GF-D8 (cell line): ENCODE data around the gene MARCHF9.

ENCODE experiments used
- DNase-seq: peaks from one replicate; lab custom pipeline; 2025; lab: John Stamatoyannopoulos, UW

MARCHF9 gene

GRCh38 chr12:57800965-57801364 lies 46.1 kb downstream of the MARCHF9 start:
- DNase-seq = no peak

- DNase-seq = no peak
Observed at GRCh38 chr12:57802607-57803006, 47.7 kb downstream of the MARCHF9 start.

GRCh38 chr12:57803319-57803893 lies 48.5 kb downstream of the MARCHF9 start:
- no peak for DNase-seq

GRCh38 chr12:57806677-57807076 lies 51.8 kb downstream of the MARCHF9 start:
- DNase-seq = no peak

GRCh38 chr12:57807285-57807684 lies 52.4 kb downstream of the MARCHF9 start:
- no peak for DNase-seq

GRCh38 chr12:57808351-57808750 lies 53.4 kb downstream of the MARCHF9 start:
- DNase-seq = no peak

- DNase-seq = no peak
Observed at GRCh38 chr12:57809425-57809824, 54.5 kb downstream of the MARCHF9 start.
